HCT116 (cell line): ENCODE data around the gene LENG9. TPM values are rescaled to one million over a fixed set of nuclear protein-coding genes. Genes with fewer than 3 reads are reported as not detected.

Source experiments
- ATAC-seq: fragments of 200-7000 bp; cut with Tn5 transposase; 2 replicates; pipeline ENCODE4 v1.9.1; 2020; ENCODE audit warnings: mild to moderate bottlenecking, moderate library complexity
- BruUV-seq: library from RNA; stranded (reverse); fragments of 400-500 nt; replicated peaks from 2 replicates; lab custom pipeline; 2021; lab: Mats Ljungman, UMichigan
- CTCF ChIA-PET: fragments of 300-600 bp; sonication (Branson Sonifier 250); formaldehyde crosslinking; loops from one replicate; lab custom pipeline; 2021; ENCODE audit warnings: antibody characterized with exemption; lab: Charles Lee
- POLR2A ChIA-PET: fragments of 300-600, 350-600 bp; sonication (Branson Sonifier 250); formaldehyde crosslinking; loops from one replicate; lab custom pipeline; 2021; ENCODE audit warnings: antibody characterized with exemption; lab: Charles Lee
- RAD21 ChIA-PET, 2 experiments: fragments of 300-600 bp; sonication (Branson Sonifier 250); formaldehyde crosslinking; loops; one replicate each; lab custom pipeline; 2023; ENCODE audit warnings: low total read pairs in 2 of 2; ENCODE audit not compliant: uncharacterized antibody in 2 of 2, unreplicated experiment in 2 of 2, low non-redundant PET in 1 of 2; lab: Charles Lee
- DNase-seq: peaks from one replicate; pipeline ENCODE4 v3.0.0-alpha.2; 2010; ENCODE audit warnings: low read depth, low spot score
- H2AFZ ChIP-seq: fragments of 200-600 bp; shearing (Covaris generic), sonication (generic); 2 replicates; pipeline ENCODE4 v1.6.1; 2017; ENCODE audit warnings: low read depth, mixed run types, mixed read lengths, antibody characterized with exemption, low read length; ENCODE audit not compliant: poor library complexity, severe bottlenecking
- H3K27ac ChIP-seq: 2 replicates; pipeline ENCODE4 v1.5.1; 2012; ENCODE audit warnings: low read depth, low read length
- H3K27me3 ChIP-seq: fragments of 200-600 bp; sonication (generic); 2 replicates; pipeline ENCODE4 v1.6.1; 2016; ENCODE audit warnings: mixed run types, low read length, mixed read lengths; ENCODE audit not compliant: insufficient read depth
- H3K36me3 ChIP-seq, 2 experiments: fragments of 200-500 bp in 1 of 2; fragments of 200-600 bp in 1 of 2; sonication (Bioruptor generic) in 1 of 2; sonication (generic) in 1 of 2; 2 replicates each; pipeline versions ENCODE4 v1.5.1 to v1.6.1; 2014 to 2016; ENCODE audit warnings: low read length in 2 of 2, inconsistent platforms in 1 of 2, mixed read lengths in 1 of 2, mixed run types in 1 of 2; ENCODE audit not compliant: insufficient read depth in 2 of 2, control insufficient read depth in 1 of 2
- H3K4me1 ChIP-seq, 2 experiments: fragments of 200-600 bp in 1 of 2; sonication (generic) in 1 of 2; 2 replicates each; pipeline versions ENCODE4 v1.5.1 to v1.6.1; 2012 to 2017; ENCODE audit warnings: low read length in 2 of 2, inconsistent platforms in 1 of 2, mild to moderate bottlenecking in 1 of 2, mixed read lengths in 1 of 2, mixed run types in 1 of 2, moderate library complexity in 1 of 2; ENCODE audit not compliant: insufficient read depth in 2 of 2, control insufficient read depth in 1 of 2
- H3K4me2 ChIP-seq: fragments of 200-600 bp; sonication (generic); 2 replicates; pipeline ENCODE4 v1.6.1; 2017; ENCODE audit warnings: mixed run types, low read length, mixed read lengths
- H3K4me3 ChIP-seq, 2 experiments: fragments of 200-600 bp in 1 of 2; sonication (generic) in 1 of 2; replicated peaks in 1 of 2; 2 replicates each; pipeline ENCODE4 v1.5.1; 2011 to 2016; ENCODE audit warnings: low read length in 2 of 2, control low read depth in 1 of 2, low read depth in 1 of 2, mild to moderate bottlenecking in 1 of 2, mixed read lengths in 1 of 2, mixed run types in 1 of 2
- H3K79me2 ChIP-seq: fragments of 200-600 bp; sonication (generic); 2 replicates; pipeline ENCODE4 v1.6.1; 2017; ENCODE audit warnings: mild to moderate bottlenecking, mixed run types, low read length, moderate library complexity, mixed read lengths; ENCODE audit not compliant: insufficient read depth
- H3K9ac ChIP-seq: fragments of 200-600 bp; sonication (generic); 2 replicates; pipeline ENCODE4 v1.6.1; 2016; ENCODE audit warnings: low read length, mixed read lengths
- H3K9me2 ChIP-seq: fragments of 200-600 bp; sonication (generic), shearing (Covaris generic); 2 replicates; pipeline ENCODE4 v1.6.1; 2017; ENCODE audit warnings: mixed run types, mild to moderate bottlenecking, moderate library complexity; ENCODE audit not compliant: insufficient read depth
- H3K9me3 ChIP-seq, 2 experiments: fragments of 200-500 bp in 1 of 2; fragments of 200-600 bp in 1 of 2; sonication (Bioruptor generic) in 1 of 2; sonication (generic) in 1 of 2; 2 replicates each; pipeline ENCODE4 v1.6.1; 2014 to 2017; ENCODE audit warnings: low read length in 2 of 2, mixed read lengths in 2 of 2, inconsistent platforms in 1 of 2, low read depth in 1 of 2, mild to moderate bottlenecking in 1 of 2, mixed run types in 1 of 2, moderate library complexity in 1 of 2; ENCODE audit not compliant: control insufficient read depth in 1 of 2, insufficient read depth in 1 of 2
- H4K20me1 ChIP-seq: fragments of 200-600 bp; sonication (generic), shearing (Covaris generic); 2 replicates; pipeline ENCODE4 v1.6.1; 2017; ENCODE audit warnings: mixed run types, mild to moderate bottlenecking, moderate library complexity; ENCODE audit not compliant: insufficient read depth
- CBX3 ChIP-seq: IDR thresholded peaks from 2 replicates; pipeline ENCODE4 v1.6.1; 2012; ENCODE audit warnings: low read depth
- CEBPB ChIP-seq: IDR thresholded peaks from 2 replicates; pipeline ENCODE4 v1.6.1; 2012; ENCODE audit warnings: low read depth
- CTCF ChIP-seq, 3 experiments: fragments of 200-600 bp in 1 of 3; sonication (generic) in 1 of 3; IDR thresholded peaks in 2 of 3; conservative IDR thresholded peaks in 1 of 3; 2 replicates each; pipeline ENCODE4 v1.5.1; 2012 to 2017; ENCODE audit warnings: low read depth in 2 of 3, low read length in 2 of 3, antibody characterized with exemption in 1 of 3, borderline replicate concordance in 1 of 3, control low read depth in 1 of 3, mild to moderate bottlenecking in 1 of 3, mixed read lengths in 1 of 3, mixed run types in 1 of 3, moderate library complexity in 1 of 3; ENCODE audit not compliant: insufficient read depth in 1 of 3
- ELF1 ChIP-seq: IDR thresholded peaks from 2 replicates; pipeline ENCODE4 v1.6.1; 2012; ENCODE audit warnings: low read depth, borderline replicate concordance
- MAX ChIP-seq: IDR thresholded peaks from 2 replicates; pipeline ENCODE4 v1.6.1; 2012
- POLR2A ChIP-seq: IDR thresholded peaks from 2 replicates; pipeline ENCODE4 v1.7.0; 2011; ENCODE audit warnings: borderline replicate concordance; ENCODE audit not compliant: insufficient read depth, insufficient read length; ENCODE audit errors: extremely low read depth
- YY1 ChIP-seq: IDR thresholded peaks from 2 replicates; pipeline ENCODE4 v1.6.1; 2011; ENCODE audit warnings: low read length, low read depth, moderate library complexity, mild to moderate bottlenecking; ENCODE audit not compliant: insufficient replicate concordance; ENCODE audit errors: extremely low read depth
- ZBTB33 ChIP-seq: IDR thresholded peaks from 2 replicates; pipeline ENCODE4 v1.6.1; 2011; ENCODE audit warnings: mild to moderate bottlenecking, low read length, moderate library complexity; ENCODE audit not compliant: insufficient replicate concordance; ENCODE audit errors: extremely low read depth
- intact Hi-C: fragments of 100-400 bp; cut with micrococcal nuclease; formaldehyde crosslinking; loops from 2 replicates; pipeline ENCODE4 v1.10.0; 2022
- total RNA-seq: library from RNA; stranded (reverse); gene quantifications from one replicate; pipeline ENCODE4 v1.2.1, GENCODE V29; 2021; ENCODE audit not compliant: unreplicated experiment

Gene LENG9
- total RNA-seq, 1 experiment from 2014 or later: 9.0 TPM

GRCh38 chr19:54416695-54417491, 46.7 kb downstream of the LENG9 start:
- no peak for DNase-seq
- Histone ChIP-seq H3K4me1 (peaks cover 0 to 8% of the 10 kb centered on the region in 2 experiments; a peak in 1 of 4 replicates), H4K20me1 (no peaks in the 10 kb centered on the region), H3K4me3 (no peak overlapping the region), H3K9me2 (no peaks in the 10 kb centered on the region), H3K79me2 (no peaks in the 10 kb centered on the region), H3K9ac (no peak overlapping the region), H3K9me3 (no peaks in the 10 kb centered on the region), H3K27ac (no peak overlapping the region), H3K36me3 (no peaks in the 10 kb centered on the region), H3K27me3 (no peaks in the 10 kb centered on the region), H3K4me2 (no peak overlapping the region), H2AFZ (no peak overlapping the region)
- ATAC-seq: no peak
- TF ChIP-seq YY1 (no peak), ELF1 (no peak), MAX (no peak), CTCF (IDR thresholded peaks at IDR 0.05 in 2 of 3, conservative IDR thresholded peaks at IDR 0.05 in 1 of 3; ENCODE audit: borderline replicate concordance in 1 of 3, insufficient read depth in 1 of 3, low read depth in 2 of 3, low read length in 2 of 3) (no peak), POLR2A (no peak), CEBPB (no peak), ZBTB33 (no peak), CBX3 (no peak)
- ChIA-PET RAD21 (no interaction called here), POLR2A (no interaction called here), CTCF (no interaction called here)
- intact Hi-C loops: no loop called here
- no TSS peak for BruUV-seq
